Endodermal cell (in vitro differentiated cells): ENCODE measurements around the gene GALNT12. TPM values are rescaled to one million over a fixed set of nuclear protein-coding genes. Genes with fewer than 3 reads are reported as not detected.
A peak's percentile ranks its signal among the peaks of the same experiment; 100 is the strongest.

Source experiments
- DNase-seq: peaks from one replicate; pipeline ENCODE4 v3.0.0-alpha.2; 2017
- H3K27ac ChIP-seq: 2 replicates; pipeline ENCODE4 v1.5.1; 2013; ENCODE audit warnings: mild to moderate bottlenecking, low read depth, low read length, moderate library complexity
- H3K27me3 ChIP-seq: 2 replicates; pipeline ENCODE4 v1.6.1; 2013; ENCODE audit warnings: mild to moderate bottlenecking, low read length, moderate library complexity; ENCODE audit not compliant: insufficient read depth, control insufficient read depth, poor library complexity, severe bottlenecking
- H3K36me3 ChIP-seq: 2 replicates; pipeline ENCODE4 v1.7.0; 2013; ENCODE audit warnings: mild to moderate bottlenecking, low read length, moderate library complexity; ENCODE audit not compliant: control insufficient read depth, insufficient read depth
- H3K4me1 ChIP-seq: one replicate; pipeline ENCODE4 v1.7.0; 2013; ENCODE audit warnings: low read length; ENCODE audit not compliant: control insufficient read depth, insufficient read depth
- H3K4me3 ChIP-seq: 2 replicates; pipeline ENCODE4 v1.5.1; 2013; ENCODE audit warnings: mild to moderate bottlenecking, low read length, moderate library complexity
- H3K9ac ChIP-seq: 2 replicates; pipeline ENCODE4 v1.6.1; 2013; ENCODE audit warnings: mild to moderate bottlenecking, low read length, moderate library complexity; ENCODE audit not compliant: poor library complexity, severe bottlenecking; ENCODE audit errors: extremely low read depth
- H3K9me3 ChIP-seq: 2 replicates; pipeline ENCODE4 v1.6.1; 2013; ENCODE audit warnings: mild to moderate bottlenecking, low read length, moderate library complexity; ENCODE audit not compliant: control insufficient read depth
- H3K27ac Mint-ChIP-seq: 2 replicates; pipeline ENCODE4 v1.8.0; 2020; ENCODE audit warnings: mixed read lengths
- H3K27me3 Mint-ChIP-seq: 2 replicates; pipeline ENCODE4 v1.8.0; 2021; ENCODE audit warnings: mild to moderate bottlenecking, mixed read lengths; ENCODE audit not compliant: insufficient read depth
- H3K36me3 Mint-ChIP-seq: 2 replicates; pipeline ENCODE4 v1.8.0; 2020; ENCODE audit warnings: low read depth, mixed read lengths
- H3K4me1 Mint-ChIP-seq: 2 replicates; pipeline ENCODE4 v1.8.0; 2020; ENCODE audit warnings: mixed read lengths
- H3K4me3 Mint-ChIP-seq: 2 replicates; pipeline ENCODE4 v1.8.0; 2020; ENCODE audit warnings: mild to moderate bottlenecking, moderate library complexity, mixed read lengths
- H3K9me3 Mint-ChIP-seq: 2 replicates; pipeline ENCODE4 v1.8.0; 2020; ENCODE audit warnings: mild to moderate bottlenecking, mixed read lengths
- CTCF ChIP-seq: fragments of 200-600 bp; sonication (generic); conservative IDR thresholded peaks from 2 replicates; pipeline ENCODE4 v1.5.0; 2021; ENCODE audit warnings: antibody characterized with exemption, mild to moderate bottlenecking
- WGBS, 2 experiments: methylation state at CpG; one replicate each; pipeline versions ENCODE4 v1.1.5 to v1.1.7; 2013; ENCODE audit warnings: missing lambda C conversion rate in 2 of 2, mixed read lengths in 1 of 2; ENCODE audit not compliant: insufficient coverage in 1 of 2, insufficient read length in 1 of 2; 5-methylcytosine and 5-hydroxymethylcytosine counted together
- total RNA-seq, 2 donors: library from RNA; stranded (reverse); fragmentation: NEBNext Ultra II Directional in 1 of 2; extraction: Animal tissue kit (Norgen Biotek cat#: 25700) in 1 of 2; gene quantifications; 2 replicates in 1 of 2; 3 replicates in 1 of 2; pipeline ENCODE4 v1.2.1, GENCODE V29; 2021

The GALNT12 gene
- total RNA-seq, 2 donors from 2014 or later = 24.0 to 56.3 TPM

GRCh38 chr9:98846879-98847278 is 39.4 kb downstream of the GALNT12 start:
- H3K9me3 ChIP-seq = no peaks in the 10 kb centered on the region
- H3K4me1 ChIP-seq = peaks cover 29% of the 10 kb centered on the region
- H3K9me3 Mint-ChIP-seq = no peaks in the 10 kb centered on the region
- H3K27me3 ChIP-seq = no peaks in the 10 kb centered on the region
- no peaks in the 10 kb centered on the region for H3K36me3 ChIP-seq
- WGBS, 2 experiments = 75 to 84% methylated on average over 1 to 2 of the region's 2 CpGs
- H3K4me3 Mint-ChIP-seq = no peak overlapping the region
- peaks cover 32% of the 10 kb centered on the region for H3K4me1 Mint-ChIP-seq
- TF ChIP-seq CTCF = no peak
- peaks cover 17% of the 10 kb centered on the region for H3K36me3 Mint-ChIP-seq
- H3K27ac Mint-ChIP-seq = no peak overlapping the region
- no peak overlapping the region for H3K27ac ChIP-seq
- no peak overlapping the region for H3K9ac ChIP-seq
- H3K4me3 ChIP-seq = no peak overlapping the region
- no peaks in the 10 kb centered on the region for H3K27me3 Mint-ChIP-seq
- DNase-seq = no peak

- H3K27ac ChIP-seq = peak overlapping the region; percentile 16
- H3K9me3 ChIP-seq = no peaks in the 10 kb centered on the region
- H3K4me1 ChIP-seq = peaks cover 34% of the 10 kb centered on the region
- H3K36me3 ChIP-seq = no peaks in the 10 kb centered on the region
- Mint-ChIP-seq H3K36me3 (peaks cover 14% of the 10 kb centered on the region), H3K9me3 (no peaks in the 10 kb centered on the region), H3K4me3 (no peak overlapping the region), H3K27me3 (no peaks in the 10 kb centered on the region), H3K27ac (peak overlapping the region; percentile 78), H3K4me1 (peaks cover 34% of the 10 kb centered on the region)
- no peak overlapping the region for H3K4me3 ChIP-seq
- peak; percentile 98 for TF ChIP-seq CTCF
- no peak overlapping the region for H3K9ac ChIP-seq
- WGBS, 2 experiments = 48 to 64% methylated on average over 12 to 16 of the region's 16 CpGs
- no peaks in the 10 kb centered on the region for H3K27me3 ChIP-seq
- DNase-seq = peak; percentile 95
Observed at GRCh38 chr9:98848450-98849149, 41.1 kb downstream of the GALNT12 start.

GRCh38 chr9:98849563-98849962 is 42.1 kb downstream of the GALNT12 start:
- H3K9me3 ChIP-seq = no peaks in the 10 kb centered on the region
- no peaks in the 10 kb centered on the region for H3K36me3 ChIP-seq
- H3K9me3 Mint-ChIP-seq = no peaks in the 10 kb centered on the region
- TF ChIP-seq CTCF = no peak
- H3K4me1 Mint-ChIP-seq = peaks cover 34% of the 10 kb centered on the region
- 80 to 95% methylated on average over 1 to 4 of the region's 4 CpGs for WGBS, 2 experiments
- DNase-seq = no peak
- H3K27me3 Mint-ChIP-seq = no peaks in the 10 kb centered on the region
- no peak overlapping the region for H3K4me3 ChIP-seq
- peak overlapping the region; percentile 21 for H3K4me3 Mint-ChIP-seq
- H3K27ac Mint-ChIP-seq = peak overlapping the region; percentile 92
- H3K4me1 ChIP-seq = peaks cover 34% of the 10 kb centered on the region
- peaks cover 11% of the 10 kb centered on the region for H3K36me3 Mint-ChIP-seq
- H3K9ac ChIP-seq = no peak overlapping the region
- H3K27me3 ChIP-seq = no peaks in the 10 kb centered on the region
- no peak overlapping the region for H3K27ac ChIP-seq
